HG03575 (cell line): Measurements from ENCODE around the gene NEK4.
"Not testable (repeated sequence)": the region's sequence is repeated elsewhere in the genome, so short reads cannot be mapped to it uniquely, and the experiment has no call there.

Experiments
- ATAC-seq: cut with Tn5 transposase; IDR thresholded peaks from one replicate; pipeline ENCODE4 v1.9.1; 2021; ENCODE audit not compliant: unreplicated experiment, insufficient number of reproducible peaks, low FRiP score; ENCODE audit errors: extremely low read depth

NEK4 gene

DNA sequence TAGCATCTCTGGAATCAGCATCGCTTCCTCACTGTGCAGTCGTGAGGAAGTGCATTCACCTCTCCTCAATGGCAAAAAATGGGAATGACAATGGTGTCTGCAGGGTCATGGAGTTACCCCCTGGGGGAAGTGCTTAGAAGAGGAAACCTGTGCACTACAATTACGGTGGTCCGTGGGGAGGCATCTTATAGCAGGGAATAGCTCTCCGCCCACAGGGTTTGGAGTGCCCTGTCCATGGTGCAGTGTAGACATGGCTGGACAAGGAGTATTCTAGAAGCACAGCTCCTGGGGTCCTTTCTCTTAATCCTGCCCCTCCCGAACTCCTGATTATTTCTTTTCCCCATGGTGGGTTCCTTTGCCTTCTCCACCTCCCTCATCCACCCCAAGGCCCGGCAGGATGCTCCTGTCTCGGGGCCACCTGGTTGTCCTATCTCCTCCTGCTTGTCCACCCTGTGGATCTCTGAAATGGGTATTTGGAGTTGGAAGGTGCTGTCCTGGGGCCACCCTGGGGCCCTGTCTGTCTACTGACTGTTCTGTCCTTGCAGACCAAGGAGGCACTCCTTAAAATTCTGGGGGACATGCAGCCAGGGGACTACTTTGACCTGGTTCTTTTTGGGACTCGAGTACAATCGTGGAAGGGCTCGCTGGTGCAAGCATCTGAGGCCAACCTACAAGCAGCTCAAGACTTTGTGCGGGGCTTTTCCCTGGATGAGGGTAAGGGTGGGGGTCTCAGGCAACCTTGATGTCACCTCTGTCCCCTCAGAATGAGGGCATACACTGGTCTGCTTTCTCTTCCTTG, 11.9 kb upstream of the NEK4 start:
- ATAC-seq, result no peak

DNA sequence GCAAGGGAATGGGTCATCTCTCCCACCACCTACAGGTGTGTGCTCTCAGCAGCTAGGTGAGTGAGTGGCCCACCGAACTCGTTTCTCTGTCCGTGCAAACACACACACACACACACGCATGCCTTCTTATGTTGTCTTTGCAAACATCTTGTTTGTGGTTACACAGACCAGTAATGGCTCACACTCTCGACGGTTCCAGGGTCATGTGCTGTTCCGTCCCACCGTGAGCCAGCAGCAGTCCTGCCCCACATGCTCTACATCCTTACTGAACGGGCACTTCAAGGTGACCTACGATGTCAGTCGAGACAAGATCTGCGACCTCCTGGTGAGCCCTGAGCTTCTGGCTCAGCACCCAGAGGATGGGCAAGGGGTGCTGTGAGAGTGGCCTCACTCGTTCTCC, 11.0 kb upstream of the NEK4 start:
- ATAC-seq, result no peak

DNA sequence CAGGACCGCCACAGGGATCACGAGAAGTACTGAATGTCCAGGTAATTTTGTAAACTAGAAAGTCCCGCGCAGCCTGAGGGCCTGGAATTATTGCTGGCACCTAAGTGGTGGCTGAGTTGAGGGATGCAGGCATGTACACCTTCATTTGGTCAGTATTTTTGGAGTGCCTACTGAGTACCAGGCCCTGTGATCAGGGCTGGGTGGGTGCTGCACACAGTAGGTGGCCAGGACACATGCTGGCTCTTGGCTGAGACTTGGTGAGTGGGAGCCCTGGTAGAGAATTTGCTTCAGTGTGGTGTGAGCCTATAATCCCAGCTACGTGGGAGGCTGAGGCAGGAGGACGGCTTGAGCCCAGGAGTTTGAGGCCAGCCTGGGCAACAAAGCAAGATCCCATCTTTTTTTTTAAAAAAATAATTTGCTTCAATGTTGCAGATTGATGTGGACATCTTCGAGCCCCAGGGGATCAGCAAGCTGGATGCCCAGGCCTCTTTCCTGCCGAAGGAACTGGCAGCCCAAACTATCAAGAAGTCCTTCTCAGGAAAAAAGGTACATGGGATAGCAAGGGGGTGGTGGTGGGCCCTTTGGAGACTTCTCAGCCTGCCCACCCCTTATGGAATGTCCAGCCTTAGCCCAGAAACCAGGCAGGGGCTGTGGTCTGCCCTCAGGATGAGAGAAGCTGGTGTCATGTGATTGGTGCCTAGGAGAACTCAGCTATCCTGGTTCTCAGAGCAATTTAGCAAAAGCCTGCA, 9.3 kb upstream of the NEK4 start:
- no peak for ATAC-seq

DNA sequence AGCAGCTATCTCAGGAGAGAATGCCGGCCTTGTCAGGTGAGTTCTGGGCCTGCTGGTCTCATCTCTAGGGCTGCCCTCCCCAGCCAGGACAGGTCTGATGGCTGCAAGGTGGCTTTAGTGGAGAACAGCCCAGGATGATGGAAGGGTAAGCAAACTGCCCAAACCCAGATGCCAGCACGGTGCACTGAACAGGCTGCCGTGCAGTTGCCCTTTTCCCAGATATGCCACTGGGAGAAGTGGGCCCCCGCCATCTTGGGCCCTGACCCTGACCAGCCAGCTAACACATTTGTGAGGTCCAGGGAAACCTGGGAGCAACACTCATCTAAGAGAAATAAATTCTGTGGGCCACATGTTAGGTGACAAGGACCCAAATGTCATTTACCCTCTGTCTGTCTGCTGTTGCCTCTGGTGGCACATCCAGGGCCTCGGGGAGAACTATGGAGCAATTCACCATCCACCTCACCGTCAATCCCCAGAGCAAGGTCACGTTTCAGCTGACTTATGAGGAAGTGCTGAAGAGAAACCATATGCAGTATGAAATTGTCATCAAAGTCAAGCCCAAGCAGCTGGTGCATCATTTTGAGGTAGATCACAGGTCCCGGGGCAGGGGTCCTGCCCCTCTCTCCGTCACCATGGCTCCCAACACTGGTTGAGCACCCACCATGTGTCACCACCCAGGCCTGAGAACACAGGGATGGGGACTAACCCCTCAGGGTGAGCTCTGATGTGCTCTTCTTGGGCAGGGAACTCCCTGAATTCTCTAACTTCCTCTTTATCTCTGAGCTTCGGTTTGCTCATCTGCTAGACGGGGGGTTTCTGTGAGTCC, 8.5 kb upstream of the NEK4 start:
- no peak for ATAC-seq

DNA sequence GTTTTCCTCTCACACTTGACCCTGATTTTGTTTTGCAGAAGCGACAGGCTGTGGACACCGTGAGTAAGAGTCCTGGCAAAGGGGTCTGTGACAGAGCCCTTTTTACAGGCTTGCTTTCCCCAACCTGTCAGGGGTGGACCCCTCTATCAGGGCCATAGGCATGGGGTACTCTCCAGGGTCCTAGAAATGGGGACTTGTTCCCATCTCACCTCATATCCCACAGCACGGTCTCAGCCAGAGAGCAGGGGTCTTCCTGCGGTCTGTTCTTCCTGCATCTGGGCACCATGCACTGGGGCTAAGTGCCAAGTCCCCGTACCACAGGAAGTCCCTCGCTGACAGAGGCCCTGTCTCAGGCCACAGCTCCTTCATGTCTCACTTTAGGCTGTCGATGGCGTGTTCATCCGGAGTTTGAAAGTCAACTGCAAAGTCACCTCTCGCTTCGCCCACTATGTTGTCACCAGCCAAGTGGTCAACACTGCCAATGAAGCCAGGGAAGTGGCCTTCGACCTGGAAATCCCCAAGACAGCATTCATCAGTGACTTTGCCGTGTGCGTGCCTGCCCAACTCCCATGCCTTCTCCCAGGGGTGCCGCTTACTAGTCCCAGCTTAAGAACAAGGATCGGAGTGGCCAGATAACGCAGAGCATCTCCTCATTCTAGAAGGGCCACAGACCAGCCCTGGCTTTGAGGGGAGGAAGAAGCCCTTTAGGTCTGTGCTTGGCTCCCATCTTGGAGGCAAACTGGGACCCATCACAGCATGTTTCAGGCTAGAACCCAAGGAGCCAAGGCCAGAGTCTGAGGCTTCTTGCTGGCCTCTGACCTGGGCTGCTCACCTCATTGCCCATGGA, 7.4 kb upstream of the NEK4 start:
- ATAC-seq, result no peak

DNA sequence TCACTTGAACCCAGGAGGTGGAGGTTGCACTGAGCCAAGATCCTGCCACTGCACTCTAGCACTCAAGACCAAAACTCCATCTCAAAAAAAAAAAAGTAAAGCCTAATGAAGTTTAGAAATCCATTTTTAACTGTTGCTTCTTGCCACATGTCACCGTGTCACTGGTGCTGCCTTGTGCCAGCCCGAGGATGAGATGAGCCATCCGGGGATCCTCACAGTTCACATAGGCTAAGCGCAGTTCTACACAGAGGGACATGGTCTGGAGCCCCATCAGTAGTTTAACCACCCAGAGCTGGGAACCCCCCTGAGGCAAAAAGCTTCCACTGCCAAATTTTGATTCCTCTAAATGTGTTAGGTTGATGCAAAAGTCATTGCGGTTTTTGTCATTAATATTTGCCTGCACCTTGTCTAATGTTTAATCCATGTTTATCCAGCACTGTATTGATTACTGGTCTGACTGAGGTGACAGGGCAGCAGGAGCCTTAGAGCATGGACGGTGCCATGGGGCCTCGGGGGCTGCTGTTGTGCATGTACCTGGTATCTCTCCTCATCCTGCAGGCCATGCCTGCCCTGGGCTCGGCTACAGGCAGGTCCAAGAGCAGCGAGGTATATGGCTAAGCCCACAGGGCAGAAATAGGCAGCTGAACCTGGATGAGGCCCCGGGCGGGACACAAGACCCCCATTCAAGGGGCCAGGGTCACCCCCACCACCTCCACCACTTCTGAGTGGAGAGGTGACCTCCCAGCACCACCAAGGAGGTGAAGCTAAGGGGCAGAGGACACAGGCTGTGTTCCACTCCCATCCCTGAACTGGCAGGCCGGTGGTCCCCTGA, 6.6 kb upstream of the NEK4 start, which contains the start of gene ITIH1:
ITIH1 (plus strand) TSS at position 473 of the 832 bp plus-strand sequence; CDS start at position 490, 17 bp downstream.
- no peak for ATAC-seq

DNA sequence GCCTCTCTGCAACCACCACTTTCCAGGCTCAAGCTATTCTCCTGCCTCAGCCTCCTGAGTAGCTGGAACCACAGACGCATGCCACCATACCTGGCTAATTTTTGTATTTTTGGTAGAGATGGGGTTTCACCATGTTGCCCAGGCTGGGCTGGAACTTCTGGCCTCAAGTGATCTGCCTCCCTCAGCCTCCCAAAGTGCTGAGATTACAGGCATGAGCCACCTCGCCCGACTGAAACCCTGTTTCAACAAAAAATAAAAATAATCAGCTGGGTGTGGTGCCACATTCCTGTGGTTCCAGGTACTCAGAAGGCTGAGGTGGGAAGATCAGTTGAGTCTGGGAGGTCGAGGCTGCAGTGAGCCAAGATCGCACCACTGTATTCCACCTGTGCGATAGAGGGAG, 5.7 kb upstream of the NEK4 start:
- ATAC-seq, result not testable (repeated sequence)

DNA sequence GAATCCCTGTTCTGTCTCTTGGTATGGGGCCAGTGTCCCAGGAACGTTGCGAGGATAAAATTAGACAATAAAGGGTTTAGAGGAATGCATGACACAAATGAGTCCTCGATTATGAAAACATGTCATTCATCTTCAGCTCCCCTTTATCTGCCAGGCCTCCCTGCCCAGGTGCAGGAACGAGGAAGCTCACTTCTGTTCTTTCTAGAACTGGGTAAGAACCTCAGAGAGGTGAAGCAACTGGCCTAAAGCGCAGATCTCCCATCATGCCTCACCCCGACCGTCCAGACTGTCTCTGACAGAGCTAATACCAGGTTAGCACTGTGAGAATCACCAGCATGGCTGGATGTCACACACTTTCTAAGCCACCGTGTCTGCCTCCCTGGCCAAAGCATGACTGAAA, 5.1 kb upstream of the NEK4 start:
- ATAC-seq, result no peak

DNA sequence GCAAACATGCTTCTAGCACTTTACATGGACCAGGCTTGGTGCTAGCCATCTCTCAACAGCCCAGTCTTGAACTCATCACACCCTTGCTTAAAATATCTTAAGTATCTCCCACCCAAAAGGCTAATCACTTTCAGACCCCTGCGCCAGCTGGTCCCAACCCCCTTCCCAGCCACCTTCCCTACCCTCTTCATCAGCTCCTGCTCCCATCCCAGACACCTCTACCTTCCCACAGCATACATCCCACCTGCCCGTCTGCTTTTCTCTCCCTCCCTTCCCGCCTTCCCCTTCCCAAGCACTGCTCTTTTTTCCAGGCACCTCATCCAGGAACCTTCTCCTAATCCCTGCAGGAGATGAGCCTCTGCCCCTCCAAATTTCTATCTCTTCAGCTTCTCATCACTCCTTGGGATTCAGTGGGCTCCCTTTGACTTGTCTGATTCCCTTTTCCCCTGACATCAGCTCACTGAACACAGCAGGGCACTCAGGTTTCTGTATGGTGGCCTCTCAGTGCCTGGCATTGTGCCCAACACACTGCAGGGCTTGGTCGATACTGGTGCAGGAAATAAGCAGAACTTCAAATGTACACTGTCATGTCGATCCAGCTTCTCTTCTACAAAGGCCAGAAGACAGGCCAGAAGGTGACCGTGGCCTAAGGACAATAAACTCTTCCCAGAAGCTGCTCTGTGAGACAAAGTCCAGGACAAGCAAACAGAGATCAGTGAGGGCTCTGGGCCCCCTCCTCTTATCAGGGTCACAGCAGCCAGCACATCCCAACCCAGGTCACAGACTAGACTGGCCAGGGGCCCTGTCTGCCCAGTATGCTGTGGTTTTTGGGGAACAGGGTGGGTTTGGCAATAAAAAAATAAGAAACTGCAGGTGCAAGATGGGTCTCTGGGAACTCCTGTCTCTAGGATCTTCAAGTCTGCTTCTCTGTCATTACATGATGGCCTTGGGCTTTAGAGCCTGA, 4.4 kb upstream of the NEK4 start:
- ATAC-seq, result no peak

DNA sequence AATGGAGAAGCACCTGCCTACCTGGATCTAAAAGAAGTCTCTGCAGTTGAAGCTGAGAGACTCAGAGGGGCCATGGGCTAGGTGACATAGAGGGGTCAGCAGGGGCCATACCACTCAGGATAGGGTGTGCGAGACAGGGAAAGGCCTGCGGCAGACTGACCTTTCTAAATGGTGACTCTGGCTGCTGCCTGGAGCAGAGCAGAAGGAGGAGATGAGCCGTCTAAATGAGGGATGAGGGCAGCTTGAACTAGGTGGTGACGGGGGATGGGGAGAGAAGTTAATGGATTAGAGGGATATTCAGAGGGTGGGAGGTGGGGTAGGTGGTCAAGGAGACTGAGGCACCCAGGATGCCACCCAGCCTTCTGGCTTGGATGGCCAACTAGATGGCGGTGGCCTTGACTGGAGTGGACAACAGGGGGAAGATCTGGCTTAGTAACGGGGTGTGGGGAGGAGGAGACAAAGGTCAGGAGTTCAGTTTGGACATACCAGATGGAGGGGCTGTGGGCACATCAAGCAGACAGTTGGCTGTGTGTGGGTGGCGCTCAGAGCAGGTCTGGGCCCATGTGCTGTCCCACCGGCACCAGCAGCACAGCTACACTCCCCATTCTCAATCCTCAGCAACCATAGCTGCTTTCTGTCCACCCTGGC, 3.5 kb upstream of the NEK4 start:
- ATAC-seq, result no peak

DNA sequence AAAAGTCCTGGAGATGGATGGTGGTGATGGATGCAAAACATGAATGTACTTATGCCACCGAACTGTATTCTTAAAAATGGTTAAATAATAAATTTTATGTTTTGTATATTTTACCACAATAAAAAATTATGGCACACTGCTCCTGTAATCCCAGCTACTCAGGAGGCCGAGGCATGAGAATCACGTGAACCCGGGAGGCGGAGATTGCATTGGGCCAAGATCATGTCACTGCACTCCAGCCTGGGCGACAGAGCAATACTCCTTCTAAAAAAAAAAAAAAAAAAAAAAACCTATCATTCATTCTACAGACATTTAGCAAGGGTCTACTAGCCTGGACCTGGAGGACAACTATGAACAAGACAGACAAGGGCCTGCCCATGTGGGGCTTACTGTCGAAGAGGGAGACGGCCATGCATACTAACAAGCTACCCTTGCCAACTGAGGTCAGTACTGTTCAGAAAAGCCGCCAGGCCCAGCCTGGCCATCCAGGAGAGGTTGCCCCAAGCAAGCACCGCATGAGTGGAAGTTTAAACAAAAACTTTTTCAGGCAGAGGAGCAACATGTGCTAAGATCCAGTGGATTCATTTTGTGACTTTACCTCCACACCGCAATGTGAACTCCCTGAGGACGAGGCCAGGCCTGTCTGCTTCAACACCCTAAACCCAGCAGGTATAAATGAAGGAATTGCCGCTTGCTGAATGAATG, 2.8 kb upstream of the NEK4 start:
- no peak for ATAC-seq

DNA sequence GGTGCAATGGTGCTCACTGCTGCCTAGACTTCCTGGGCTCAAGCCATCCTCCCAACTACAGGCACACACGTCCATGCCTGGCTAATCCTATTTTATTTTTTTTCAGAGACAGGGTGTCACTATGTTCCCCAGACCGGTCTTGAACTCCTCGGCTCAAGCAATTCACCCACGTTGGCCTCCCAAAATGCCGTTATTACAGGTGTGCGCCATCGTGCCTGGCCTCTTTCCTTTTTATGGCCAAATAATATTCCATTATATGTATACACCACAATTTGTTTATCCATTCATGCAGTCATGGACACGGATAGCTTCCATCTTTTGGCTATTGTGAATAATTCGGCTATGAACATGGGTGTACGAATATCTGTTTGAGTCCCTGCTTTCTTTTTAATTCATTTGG, 962 bp upstream of the NEK4 start:
- ATAC-seq, result no peak

DNA sequence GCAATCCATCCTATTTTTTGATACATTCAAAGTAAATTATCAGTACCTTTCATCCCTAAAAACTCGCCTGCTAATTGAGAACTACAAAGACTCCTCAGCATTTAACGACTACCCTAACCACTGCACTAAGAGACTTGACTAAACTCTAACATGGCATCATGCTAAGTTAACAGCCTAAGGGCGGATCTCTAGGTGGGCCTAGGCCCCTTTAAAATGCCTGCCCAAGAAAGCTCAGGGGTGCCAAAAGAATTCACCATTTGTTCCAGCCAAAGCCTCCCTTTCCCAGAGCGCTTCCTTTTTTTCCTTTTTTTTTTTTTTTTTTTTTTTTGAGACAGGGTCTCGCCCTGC, 568 bp upstream of the NEK4 start:
- no peak for ATAC-seq

DNA sequence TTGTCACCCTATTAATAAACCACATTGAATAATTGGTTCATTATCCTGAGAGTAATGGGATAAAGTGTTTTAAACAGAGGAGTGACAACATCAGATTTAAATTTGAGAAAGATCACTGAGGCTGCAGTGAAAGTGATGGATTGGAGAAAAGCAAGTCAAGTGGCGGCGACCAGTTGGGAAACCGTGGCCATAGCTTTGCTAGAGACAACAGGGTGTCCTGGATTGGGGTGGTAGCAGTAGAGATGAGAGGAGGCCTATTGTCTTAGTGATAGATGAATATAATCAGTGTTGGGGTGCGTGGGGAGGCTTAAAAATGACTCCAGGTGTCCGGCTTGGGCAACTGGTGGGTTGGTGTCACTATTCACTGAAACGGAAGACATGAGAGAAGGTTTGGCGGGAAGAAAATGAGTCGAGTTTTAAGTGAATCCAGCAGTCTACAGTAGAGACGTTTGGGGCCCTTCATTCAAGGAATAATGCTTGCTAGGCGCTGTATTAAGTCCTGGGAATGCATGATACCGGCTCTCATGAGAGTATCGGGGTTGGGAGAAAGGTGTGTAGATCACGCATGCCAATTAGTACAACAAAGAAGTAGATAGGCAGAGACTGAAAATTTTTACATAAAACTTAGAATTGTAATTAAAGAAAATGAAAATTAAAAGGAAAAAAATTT, 819 bp downstream of the NEK4 start:
- no peak for ATAC-seq

DNA sequence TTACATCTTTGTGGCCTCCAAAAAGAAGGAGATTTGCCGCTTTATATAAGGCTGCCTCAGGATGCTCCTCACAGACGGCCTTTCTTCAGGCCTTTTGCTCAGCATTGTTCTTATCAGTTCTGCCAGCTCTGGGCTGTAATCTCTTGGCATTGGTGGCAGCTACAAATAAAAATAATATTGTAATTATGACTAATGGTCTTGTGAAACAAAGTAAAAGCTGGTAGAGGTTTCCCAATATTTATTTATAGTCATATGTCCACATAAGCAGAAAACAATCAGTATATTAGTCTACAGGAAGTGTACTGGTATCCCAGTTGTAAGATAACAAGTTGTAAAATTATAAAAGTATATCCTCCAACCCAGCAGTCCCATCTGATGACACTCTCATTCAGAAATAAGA, 7.3 kb downstream of the NEK4 start:
- ATAC-seq, result no peak

DNA sequence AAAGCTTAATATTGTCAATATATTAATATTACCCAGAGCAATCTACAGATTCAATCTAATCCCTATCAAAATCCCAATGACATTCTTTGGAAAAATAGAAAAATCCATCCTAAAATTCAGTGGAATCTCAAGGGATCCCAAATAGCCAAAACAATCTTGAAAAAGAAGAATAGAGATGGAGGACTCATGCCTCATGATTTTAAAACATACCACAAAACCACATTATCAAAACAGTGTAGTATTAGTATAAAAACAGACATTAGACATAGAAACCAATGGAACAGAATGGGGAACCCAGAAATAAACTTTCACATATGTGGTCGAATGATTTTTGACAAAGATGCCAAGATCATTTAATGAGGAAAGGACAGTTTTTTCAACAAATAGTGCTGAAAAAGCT, 14.6 kb downstream of the NEK4 start:
- no peak for ATAC-seq
